H1 (cell line): Measurements from ENCODE around the gene PLCB1. TPM values are rescaled to one million over a fixed set of nuclear protein-coding genes. Genes with fewer than 3 reads are reported as not detected.

Source experiments
- CHD2 ChIP-seq: IDR thresholded peaks from 2 replicates; pipeline ENCODE4 v1.6.1; 2012; ENCODE audit warnings: low read length, improper control_type of control experiment
- USF2 ChIP-seq: IDR thresholded peaks from 2 replicates; pipeline ENCODE4 v1.6.1; 2011; ENCODE audit warnings: low read length, improper control_type of control experiment
- polyA plus RNA-seq, 7 experiments: library from polyadenylated mRNA; depleted of rRNA in 3 of 7; stranded (reverse) in 5 of 7; unstranded in 2 of 7; fragments of >200 nt in 5 of 7; fragments of 200-250 nt in 2 of 7; gene quantifications; 1 replicate in 5 of 7; 2 replicates in 1 of 7; 4 replicates in 1 of 7; pipeline versions ENCODE4 v1.2.1 to v1.2.3, GENCODE V29; 2011 to 2013; ENCODE audit warnings: missing spikeins in 2 of 7, mixed read lengths in 2 of 7
- total RNA-seq: library from RNA; stranded (reverse); fragmentation: NEBNext Ultra II Directional; extraction: Animal tissue kit (Norgen Biotek cat#: 25700); gene quantifications from 2 replicates; pipeline ENCODE4 v1.2.1, GENCODE V29; 2021

The PLCB1 gene
- total and polyA plus RNA-seq, 2 of the 8 experiments (the other 6 are each of a cell fraction or from before 2014, with no cell fraction given) = 2.6 to 9.1 TPM

- TF ChIP-seq USF2 (no peak), CHD2 (no peak)
- TF ChIP-seq, all 59 proteins: peak for 0
Measured at GRCh38 chr20:8310618-8311017, 178.6 kb downstream of the PLCB1 start (continued).
